Heart right ventricle (tissue), 16 donors: ENCODE data around the gene CSF3R. TPM values are rescaled to one million over a fixed set of nuclear protein-coding genes. Genes with fewer than 3 reads are reported as not detected.

ENCODE experiments used
- ATAC-seq, 8 donors: fragments of 200-7000 bp; cut with Tn5 transposase; one replicate each; pipeline ENCODE4 v1.9.1; 2020; ENCODE audit warnings: mild to moderate bottlenecking in 8 of 8, moderate library complexity in 8 of 8, moderate number of reproducible peaks in 1 of 8
- DNase-seq, 2 donors: peaks; one replicate each; pipeline ENCODE4 v3.0.0-alpha.2; 2020
- H3K27ac ChIP-seq, 10 donors: fragments of 200-600 bp; sonication (generic) in 2 of 10; one replicate each; pipeline versions ENCODE4 v1.5.0 to v1.8.0; 2020 to 2022; ENCODE audit warnings: mild to moderate bottlenecking in 3 of 10
- H3K27me3 ChIP-seq, 7 donors: fragments of 200-600 bp; one replicate each; pipeline ENCODE4 v1.8.0; 2021 to 2022; ENCODE audit warnings: mild to moderate bottlenecking in 2 of 7
- H3K36me3 ChIP-seq, 9 donors: fragments of 200-600 bp; sonication (generic) in 1 of 9; one replicate each; pipeline versions ENCODE4 v1.5.0 to v1.8.0; 2020 to 2022; ENCODE audit warnings: mild to moderate bottlenecking in 2 of 9
- H3K4me1 ChIP-seq, 9 donors: fragments of 200-600 bp; sonication (generic) in 1 of 9; one replicate each; pipeline versions ENCODE4 v1.5.0 to v1.8.0; 2020 to 2022; ENCODE audit warnings: mild to moderate bottlenecking in 4 of 9
- H3K4me3 ChIP-seq, 10 donors: fragments of 200-600 bp; sonication (generic) in 2 of 10; one replicate each; pipeline versions ENCODE4 v1.5.0 to v1.8.0; 2020 to 2022; ENCODE audit warnings: mild to moderate bottlenecking in 7 of 10, moderate library complexity in 2 of 10
- H3K9me3 ChIP-seq, 11 donors: fragments of 200-600 bp in 10 of 11; sonication (generic) in 2 of 11; one replicate each; pipeline versions ENCODE4 v1.5.0 to v1.8.0; 2013 to 2022; ENCODE audit warnings: mild to moderate bottlenecking in 2 of 11, control low read depth in 1 of 11, moderate library complexity in 1 of 11
- WGBS, 2 donors: extraction: QIAGEN DNeasy Blood & Tissue Kit; methylation state at CpG; one replicate each; pipeline ENCODE4 v1.1.7; 2013; ENCODE audit warnings: inconsistent platforms in 1 of 2; 5-methylcytosine and 5-hydroxymethylcytosine counted together
- intact Hi-C, 10 donors: fragments of 100-400 bp; cut with DNase I; formaldehyde crosslinking; loops; one replicate each; pipeline versions ENCODE4 v1.11.1 to v1.14.2; 2022
- polyA plus RNA-seq, 2 donors: library from polyadenylated mRNA; stranded (reverse); fragments of 200-250 nt; gene quantifications; one replicate each; pipeline ENCODE4 v1.2.3, GENCODE V29; 2013
- total RNA-seq, 10 donors: library from RNA; stranded (reverse); fragmentation: NEBNext Ultra II Directional in 3 of 10; extraction: Animal tissue kit (Norgen Biotek cat#: 25700) in 3 of 10; gene quantifications; one replicate each; pipeline versions ENCODE4 v1.2.1 to v1.2.4, GENCODE V29; 2021 to 2023
- TF ChIP-seq, protein P1 (sequence below), 9 donors: fragments of 200-600 bp; sonication (generic) in 2 of 9; IDR thresholded peaks; one replicate each; pipeline versions ENCODE4 v1.5.0 to v1.8.0; 2021 to 2022; ENCODE audit warnings: antibody characterized with exemption in 9 of 9, mild to moderate bottlenecking in 5 of 9, moderate library complexity in 1 of 9
- donor health status: Arrhythmogenic right ventricular cardiomyopathy.
- donor health status: ischemic (EF 13 %, LVEDD 7.1; RV severe dilation, severe dysfunction).
- donor health status: healthy with polysubstance abuse.
- donor health status: DM: no; HTN: yes; CAD: no.
- donor health status: DM: no; HTN: no; CAD: no.
- donor health status: ischemic (EF 25% LVEDD 6.9; RV normal size, moderate dysfunction).
- donor health status: ischemic (EF 25% LVEDD 5.7; RV mildly dilated, moderate dysfunction).
- donor health status: healthy.
- donor health status: DM: yes; HTN: yes; CAD: no.
- donor health status: Ischemic cardiomyopathy.
- donor health status: ischemic (EF 35%, LVEDD 5.7; RV mildly dilated, moderate dysfunction).
- donor health status: nonischemic (EF 11% LVEDD 7.7; RV severe dilation, severe dysfunction).
- donor health status: DM: yes; HTN: yes; CAD: no.
- donor health status: PGD.
- donor health status: ischemic (EF 29% LVEDD 5.4; RV normal size, mild dysfunction).
- donor health status: nonischemic (EF 23%, LVEDD 6.1; RV moderate dilation, normal function).

Gene CSF3R
- total and polyA plus RNA-seq, 12 donors, result 1.8 to 13.9 (median 4.2) TPM

DNA sequence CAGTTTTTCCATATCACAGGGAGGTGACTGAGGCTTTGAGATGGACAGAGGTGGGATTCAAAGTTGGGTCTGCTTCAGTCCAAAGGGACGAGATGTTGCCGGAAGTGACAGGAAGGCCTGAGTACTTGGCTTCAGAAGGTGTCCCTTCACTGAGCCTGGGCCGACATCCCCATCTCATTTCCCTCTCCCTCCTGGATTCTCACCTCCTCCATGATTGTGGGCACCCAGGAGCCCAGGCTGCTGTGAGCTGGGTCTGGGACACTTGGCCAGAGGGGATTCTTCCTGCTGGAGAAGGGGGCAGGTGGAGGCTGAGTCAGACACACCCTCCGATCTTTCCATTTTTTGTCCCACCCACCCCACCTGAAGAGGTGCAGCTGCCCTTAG lies 15.7 kb downstream of the CSF3R start:
- Histone ChIP-seq H3K9me3 (no peaks in the 10 kb centered on the region), H3K4me3 (no peak overlapping the region), H3K27ac (no peak overlapping the region), H3K36me3 (peaks cover 0 to 29% (median 0%) of the 10 kb centered on the region in 9 donors), H3K4me1 (peaks cover 8 to 24% (median 17%) of the 10 kb centered on the region in 9 donors), H3K27me3 (no peaks in the 10 kb centered on the region)
- ATAC-seq (no peak), DNase-seq (no peak)
- intact Hi-C loops, result loop anchor here in 1 of 10 donors (5.0 kb wide), 1 partner anchor 1220 kb away; no protein-coding TSS in a partner anchor
- TF ChIP-seq, protein P1, sequence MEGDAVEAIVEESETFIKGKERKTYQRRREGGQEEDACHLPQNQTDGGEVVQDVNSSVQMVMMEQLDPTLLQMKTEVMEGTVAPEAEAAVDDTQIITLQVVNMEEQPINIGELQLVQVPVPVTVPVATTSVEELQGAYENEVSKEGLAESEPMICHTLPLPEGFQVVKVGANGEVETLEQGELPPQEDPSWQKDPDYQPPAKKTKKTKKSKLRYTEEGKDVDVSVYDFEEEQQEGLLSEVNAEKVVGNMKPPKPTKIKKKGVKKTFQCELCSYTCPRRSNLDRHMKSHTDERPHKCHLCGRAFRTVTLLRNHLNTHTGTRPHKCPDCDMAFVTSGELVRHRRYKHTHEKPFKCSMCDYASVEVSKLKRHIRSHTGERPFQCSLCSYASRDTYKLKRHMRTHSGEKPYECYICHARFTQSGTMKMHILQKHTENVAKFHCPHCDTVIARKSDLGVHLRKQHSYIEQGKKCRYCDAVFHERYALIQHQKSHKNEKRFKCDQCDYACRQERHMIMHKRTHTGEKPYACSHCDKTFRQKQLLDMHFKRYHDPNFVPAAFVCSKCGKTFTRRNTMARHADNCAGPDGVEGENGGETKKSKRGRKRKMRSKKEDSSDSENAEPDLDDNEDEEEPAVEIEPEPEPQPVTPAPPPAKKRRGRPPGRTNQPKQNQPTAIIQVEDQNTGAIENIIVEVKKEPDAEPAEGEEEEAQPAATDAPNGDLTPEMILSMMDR (IDR thresholded peaks at IDR 0.05), result no peak
- WGBS, 2 donors, result 88 to 94% methylated on average over 4 of the region's 4 CpGs

DNA sequence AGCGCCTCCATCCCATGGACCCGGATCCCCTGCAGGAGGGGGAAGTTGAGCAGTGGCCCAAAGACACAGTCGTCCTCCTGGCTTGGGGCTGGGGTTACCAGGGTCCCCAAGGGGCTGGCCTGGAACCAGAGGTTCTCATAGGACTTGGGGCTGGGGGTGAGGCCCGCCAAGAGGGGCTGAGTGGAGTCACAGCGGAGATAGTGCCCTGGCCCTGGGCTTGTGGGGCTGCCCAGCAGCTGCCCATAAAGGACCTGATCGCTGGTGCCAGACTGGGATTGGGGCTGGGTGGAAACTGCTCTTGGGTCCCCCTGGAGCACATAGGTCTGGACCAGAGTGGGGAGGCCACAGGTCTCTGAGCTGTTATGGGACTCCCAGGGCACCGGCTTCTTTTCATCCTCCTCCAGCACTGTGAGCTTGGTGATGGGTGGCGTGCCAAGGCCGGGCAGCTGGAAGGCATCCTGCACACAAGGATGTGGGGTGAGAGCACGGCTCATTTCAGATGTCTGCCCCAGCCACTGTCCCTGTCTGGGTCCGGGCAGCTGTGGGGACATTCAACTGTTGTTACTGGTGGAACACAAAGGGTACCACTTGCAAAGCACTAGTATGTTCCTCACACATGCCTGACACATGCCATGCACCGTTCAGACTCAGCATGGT lies 16.2 kb downstream of the CSF3R start:
- WGBS, 2 donors, result 88 to 89% methylated on average over 12 of the region's 12 CpGs
- intact Hi-C loops, result loop anchor here in 1 of 10 donors (5.0 kb wide), 1 partner anchor 1221 kb away; no protein-coding TSS in a partner anchor
- DNase-seq, result no peak

DNA sequence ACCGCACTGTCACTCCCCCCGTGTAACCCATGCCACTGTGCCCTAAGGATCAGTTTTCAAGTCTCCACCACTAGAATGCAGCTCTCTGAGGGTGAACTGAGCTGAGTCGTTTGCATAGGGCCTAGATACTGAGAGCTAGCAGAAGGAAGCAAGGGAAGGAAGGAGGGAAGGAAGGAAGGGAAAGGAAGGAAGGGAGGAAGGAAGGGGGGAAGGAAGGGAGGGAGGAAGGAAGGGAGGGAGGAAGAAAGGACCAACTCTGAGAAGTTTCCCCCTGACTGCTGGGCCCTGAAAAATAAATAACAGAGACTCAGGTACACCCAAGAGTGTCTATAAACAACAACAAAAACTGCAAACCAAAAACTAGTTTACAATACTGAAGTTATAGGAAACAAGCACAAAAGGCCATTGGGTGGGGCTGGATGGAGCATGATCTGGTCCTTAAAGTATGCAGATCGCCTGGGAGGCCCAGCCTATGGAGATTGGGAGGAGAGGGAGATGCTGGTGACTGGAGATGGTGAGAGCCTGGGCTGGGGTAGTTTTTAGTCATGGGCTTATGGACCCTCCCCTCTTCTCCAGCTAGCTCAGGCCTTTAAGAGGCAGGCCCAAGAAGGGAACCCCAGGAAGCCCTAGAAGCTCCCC lies 16.9 kb downstream of the CSF3R start:
- 54 to 59% methylated on average over 4 of the region's 4 CpGs for WGBS, 2 donors
- intact Hi-C loops, result loop anchor here in 1 of 10 donors (5.0 kb wide), 1 partner anchor 1221 kb away; no protein-coding TSS in a partner anchor
- ATAC-seq (no peak), DNase-seq (no peak)
- no peaks in the 10 kb centered on the region for H3K9me3 ChIP-seq
- peaks cover 0 to 38% (median 8%) of the 10 kb centered on the region in 9 donors for H3K36me3 ChIP-seq
- peaks cover 8 to 25% (median 17%) of the 10 kb centered on the region in 9 donors for H3K4me1 ChIP-seq
- H3K4me3 ChIP-seq, result no peak overlapping the region
- TF ChIP-seq, protein P1 (IDR thresholded peaks at IDR 0.05), result no peak
- H3K27me3 ChIP-seq, result no peaks in the 10 kb centered on the region
- H3K27ac ChIP-seq, result no peak overlapping the region

More for the DNA sequence above, 16.2 kb downstream of the CSF3R start:
- Histone ChIP-seq H3K9me3 (no peaks in the 10 kb centered on the region), H3K4me3 (no peak overlapping the region), H3K27ac (no peak overlapping the region), H3K36me3 (peaks cover 0 to 34% (median 3%) of the 10 kb centered on the region in 9 donors), H3K27me3 (no peaks in the 10 kb centered on the region), H3K4me1 (peaks cover 8 to 25% (median 17%) of the 10 kb centered on the region in 9 donors)
- TF ChIP-seq, protein P1 (IDR thresholded peaks at IDR 0.05), result no peak
- ATAC-seq, result peak in 1 of 8 donors; percentile 5

DNA sequence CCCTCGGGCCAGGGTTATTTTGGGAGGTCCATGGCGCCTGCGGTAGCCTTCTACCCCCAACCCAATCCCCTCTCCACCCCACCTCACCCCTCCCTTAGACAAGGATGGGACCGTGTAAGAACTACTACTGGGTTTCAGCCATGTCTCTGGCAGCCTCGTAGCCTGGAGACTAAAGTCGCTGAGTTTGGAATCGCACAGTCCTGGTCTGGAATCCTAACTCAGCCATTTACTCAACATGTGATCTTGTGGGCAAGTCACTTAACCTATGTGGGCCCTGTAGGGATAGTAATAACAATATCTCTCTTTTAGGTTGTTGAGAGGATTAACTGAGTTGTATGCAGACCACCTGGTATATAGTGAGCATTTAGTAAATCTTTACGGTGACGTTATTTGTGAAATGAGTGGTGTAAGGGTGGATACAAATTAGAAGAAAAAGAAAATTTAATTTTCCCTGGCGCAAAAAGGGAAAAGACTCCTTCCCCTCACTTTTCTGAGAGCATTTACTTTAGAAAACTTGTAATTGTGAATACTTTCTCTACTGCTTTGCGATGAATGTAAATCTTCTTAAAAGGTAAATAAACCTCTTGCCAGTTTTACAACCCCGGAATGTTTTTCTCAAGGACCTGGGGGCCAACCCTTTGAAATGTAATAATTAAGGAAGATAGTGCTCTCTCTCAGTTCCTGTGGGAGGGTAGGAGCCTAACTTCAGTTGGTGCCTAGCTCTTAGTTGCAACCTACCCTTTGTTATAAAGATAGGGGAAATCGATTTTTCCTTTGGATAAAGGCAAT lies 17.9 kb downstream of the CSF3R start:
- peaks cover 8 to 25% (median 17%) of the 10 kb centered on the region in 9 donors for H3K4me1 ChIP-seq
- TF ChIP-seq, protein P1 (IDR thresholded peaks at IDR 0.05), result no peak
- intact Hi-C loops, result loop anchor here in 1 of 10 donors (5.0 kb wide), 1 partner anchor 1223 kb away; no protein-coding TSS in a partner anchor
- H3K36me3 ChIP-seq, result peaks cover 0 to 48% (median 13%) of the 10 kb centered on the region in 9 donors
- no peaks in the 10 kb centered on the region for H3K9me3 ChIP-seq
- ATAC-seq (peak; percentile 41 to 68 (median 60)), DNase-seq (peak in 1 of 2 donors; percentile 18)
- H3K4me3 ChIP-seq, result peak overlapping the region; percentile 81 to 99 (median 96)
- H3K27ac ChIP-seq, result peak overlapping the region; percentile 9 to 95 (median 89)
- no peaks in the 10 kb centered on the region for H3K27me3 ChIP-seq
- WGBS, 2 donors, result 35 to 37% methylated on average over 13 of the region's 13 CpGs
